Measurements from ENCODE around the gene YY1. TPM values are rescaled to one million over a fixed set of nuclear protein-coding genes. Genes with fewer than 3 reads are reported as not detected.

Gene YY1
- polyA plus RNA-seq, 3 donors: 13.3 to 35.2 (median 15.7) TPM

DNA sequence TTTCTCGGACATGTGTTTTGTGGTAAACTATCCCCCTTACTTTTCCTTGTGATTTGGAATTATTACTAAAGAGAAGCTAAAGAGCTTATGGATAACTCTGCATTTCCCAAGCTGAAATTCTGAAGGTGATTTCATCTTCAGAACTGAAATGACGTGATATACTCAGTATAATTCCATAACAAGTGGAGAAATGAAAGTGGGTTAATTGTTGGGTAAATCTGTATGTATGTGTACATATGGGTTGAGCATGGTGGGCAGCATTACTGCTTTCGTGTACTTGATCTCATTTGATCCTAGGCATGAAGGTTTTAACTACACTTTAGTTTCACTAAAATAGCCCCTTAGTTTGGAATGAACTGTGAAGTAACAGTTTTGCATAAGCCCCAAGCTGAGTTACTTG lies 4.1 kb downstream of the YY1 start:
- intact Hi-C loops (cut with micrococcal nuclease): loop anchor here in 1 of 2 donors (5.0 kb wide), 2 partner anchors 34 to 64 kb away; partner anchors contain the start of gene SLC25A29
- Histone ChIP-seq H3K27ac (ENCODE audit: low read depth in 1 of 2, low read length in 2 of 2) (peak overlapping the region in 1 of 2 donors; percentile 47), H4K20me1 (ENCODE audit: insufficient read depth, low read length) (peaks cover 83% of the 10 kb centered on the region)

DNA sequence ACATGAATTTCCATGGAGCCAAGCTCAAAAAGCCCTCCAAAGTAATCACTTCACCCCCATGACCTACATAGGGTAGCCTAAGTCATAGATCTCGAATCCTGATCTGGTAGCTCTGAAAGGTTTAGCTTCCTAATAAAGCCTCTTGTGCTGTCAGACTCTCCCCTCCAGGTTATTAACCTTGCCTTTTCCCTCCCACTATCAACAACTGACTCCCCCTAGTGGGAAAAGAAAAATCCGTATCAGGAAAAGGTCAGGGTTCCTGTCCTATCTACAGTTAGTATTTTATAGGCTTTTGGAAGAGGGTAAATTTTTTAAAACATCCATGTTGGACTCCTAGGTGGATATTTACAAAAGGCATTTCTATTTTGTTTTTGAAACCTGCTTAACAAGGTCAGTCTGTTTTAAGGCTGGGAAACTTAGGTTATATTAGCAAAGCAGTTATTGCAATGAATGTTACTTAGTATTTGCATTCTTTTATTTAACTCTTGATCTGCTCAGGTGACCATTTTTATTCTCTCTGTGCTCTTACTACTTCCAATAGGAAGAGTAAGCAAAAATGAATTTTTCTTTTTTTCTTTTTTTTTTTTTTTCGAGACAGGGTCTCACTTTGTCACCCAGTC lies 8.0 kb downstream of the YY1 start:
- H3K4me3 ChIP-seq (replicated peaks in 1 of 3; ENCODE audit: low read depth in 2 of 3, low read length in 3 of 3): no peak overlapping the region
- Mint-ChIP-seq H3K27ac (peak overlapping the region in 5 of 7 donors; percentile 40 to 86 (median 61)), H3K4me1 (peaks cover 61% of the 10 kb centered on the region), H3K36me3 (peaks cover 1 to 35% of the 10 kb centered on the region in 2 donors), H3K9me3 (no peaks in the 10 kb centered on the region), H3K4me3 (peak overlapping the region in 1 of 2 donors; percentile 7), H3K27me3 (ENCODE audit: low read depth in 3 of 3) (peaks cover 0 to 2% (median 0%) of the 10 kb centered on the region in 3 donors)
- no peak overlapping the region for H3K9ac ChIP-seq (ENCODE audit: insufficient read depth, low read length, poor library complexity, severe bottlenecking)
- peaks cover 100% of the 10 kb centered on the region for H4K20me1 ChIP-seq (ENCODE audit: insufficient read depth, low read length)
- no CpG with 5 or more reads among the region's 3 CpGs for WGBS (ENCODE audit: insufficient coverage)
- H3K9me3 ChIP-seq (replicated peaks in 1 of 2; ENCODE audit: control insufficient read depth in 1 of 2, insufficient read depth in 1 of 2, low read length in 2 of 2): no peaks in the 10 kb centered on the region
- H3K4me1 ChIP-seq (ENCODE audit: control insufficient read depth in 1 of 2, insufficient read depth in 2 of 2, low read length in 2 of 2): peaks cover 18 to 29% of the 10 kb centered on the region in 2 donors
- no peak overlapping the region for H2AFZ ChIP-seq (ENCODE audit: insufficient read depth, low read depth, low read length, poor library complexity, severe bottlenecking)
- DNase-seq: peak; percentile 31 to 56 (median 49)
- peak overlapping the region; percentile 9 for H3K4me2 ChIP-seq (replicated peaks; ENCODE audit: extremely low read depth, low read length, poor library complexity, severe bottlenecking)
- intact Hi-C loops (cut with micrococcal nuclease): no loop called here
- H3K27ac ChIP-seq (ENCODE audit: low read depth in 1 of 2, low read length in 2 of 2): peak overlapping the region in 1 of 2 donors; percentile 70
- H3K27me3 ChIP-seq (ENCODE audit: control insufficient read depth in 2 of 2, insufficient read depth in 2 of 2, low read length in 2 of 2): no peaks in the 10 kb centered on the region
- H3K36me3 ChIP-seq (replicated peaks in 1 of 2; ENCODE audit: control insufficient read depth in 1 of 2, insufficient read depth in 2 of 2, low read length in 2 of 2): peaks cover 0 to 3% of the 10 kb centered on the region in 2 donors
- peaks cover 100% of the 10 kb centered on the region for H3K79me2 ChIP-seq (ENCODE audit: insufficient read depth, low read length)
- TF ChIP-seq, protein P1, sequence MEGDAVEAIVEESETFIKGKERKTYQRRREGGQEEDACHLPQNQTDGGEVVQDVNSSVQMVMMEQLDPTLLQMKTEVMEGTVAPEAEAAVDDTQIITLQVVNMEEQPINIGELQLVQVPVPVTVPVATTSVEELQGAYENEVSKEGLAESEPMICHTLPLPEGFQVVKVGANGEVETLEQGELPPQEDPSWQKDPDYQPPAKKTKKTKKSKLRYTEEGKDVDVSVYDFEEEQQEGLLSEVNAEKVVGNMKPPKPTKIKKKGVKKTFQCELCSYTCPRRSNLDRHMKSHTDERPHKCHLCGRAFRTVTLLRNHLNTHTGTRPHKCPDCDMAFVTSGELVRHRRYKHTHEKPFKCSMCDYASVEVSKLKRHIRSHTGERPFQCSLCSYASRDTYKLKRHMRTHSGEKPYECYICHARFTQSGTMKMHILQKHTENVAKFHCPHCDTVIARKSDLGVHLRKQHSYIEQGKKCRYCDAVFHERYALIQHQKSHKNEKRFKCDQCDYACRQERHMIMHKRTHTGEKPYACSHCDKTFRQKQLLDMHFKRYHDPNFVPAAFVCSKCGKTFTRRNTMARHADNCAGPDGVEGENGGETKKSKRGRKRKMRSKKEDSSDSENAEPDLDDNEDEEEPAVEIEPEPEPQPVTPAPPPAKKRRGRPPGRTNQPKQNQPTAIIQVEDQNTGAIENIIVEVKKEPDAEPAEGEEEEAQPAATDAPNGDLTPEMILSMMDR (IDR thresholded peaks at IDR 0.05): peak; percentile 54

More for the DNA sequence above, 4.1 kb downstream of the YY1 start:
- Histone ChIP-seq H3K79me2 (ENCODE audit: insufficient read depth, low read length) (peaks cover 89% of the 10 kb centered on the region), H2AFZ (ENCODE audit: insufficient read depth, low read depth, low read length, poor library complexity, severe bottlenecking) (no peak overlapping the region), H3K9me3 (replicated peaks in 1 of 2; ENCODE audit: control insufficient read depth in 1 of 2, insufficient read depth in 1 of 2, low read length in 2 of 2) (no peaks in the 10 kb centered on the region), H3K4me3 (replicated peaks in 1 of 3; ENCODE audit: low read depth in 2 of 3, low read length in 3 of 3) (no peak overlapping the region), H3K9ac (ENCODE audit: insufficient read depth, low read length, poor library complexity, severe bottlenecking) (no peak overlapping the region), H3K4me1 (ENCODE audit: control insufficient read depth in 1 of 2, insufficient read depth in 2 of 2, low read length in 2 of 2) (peaks cover 23 to 36% of the 10 kb centered on the region in 2 donors), H3K27me3 (ENCODE audit: control insufficient read depth in 2 of 2, insufficient read depth in 2 of 2, low read length in 2 of 2) (no peaks in the 10 kb centered on the region), H3K4me2 (replicated peaks; ENCODE audit: extremely low read depth, low read length, poor library complexity, severe bottlenecking) (peak overlapping the region; percentile 0), H3K36me3 (replicated peaks in 1 of 2; ENCODE audit: control insufficient read depth in 1 of 2, insufficient read depth in 2 of 2, low read length in 2 of 2) (peaks cover 0 to 3% of the 10 kb centered on the region in 2 donors)
- TF ChIP-seq, protein P1 (IDR thresholded peaks at IDR 0.05): no peak
- Mint-ChIP-seq H3K4me3 (no peak overlapping the region), H3K4me1 (peaks cover 53% of the 10 kb centered on the region), H3K27me3 (ENCODE audit: low read depth in 3 of 3) (peaks cover 0 to 2% (median 0%) of the 10 kb centered on the region in 3 donors), H3K27ac (peak overlapping the region in 3 of 7 donors; percentile 1 to 58 (median 19)), H3K9me3 (no peaks in the 10 kb centered on the region), H3K36me3 (peaks cover 1 to 24% of the 10 kb centered on the region in 2 donors)
- WGBS (ENCODE audit: insufficient coverage): no CpG with 5 or more reads among the region's 3 CpGs
- no peak for DNase-seq

All from CD14-positive monocyte (primary cell).